ENCODE measurements around the gene SVIL. TPM values are rescaled to one million over a fixed set of nuclear protein-coding genes. Genes with fewer than 3 reads are reported as not detected.
"Not testable (repeated sequence)": the region's sequence is repeated elsewhere in the genome, so short reads cannot be mapped to it uniquely, and the experiment has no call there.

The SVIL gene
- total RNA-seq, 1 donor: 36.9 TPM

GRCh38 chr10:29522061-29522855, 112.5 kb downstream of the SVIL start:
- Histone ChIP-seq H3K27me3 (ENCODE audit: insufficient read depth, low read length) (no peaks in the 10 kb centered on the region), H2AFZ (ENCODE audit: low read length) (peak overlapping the region; percentile 84), H4K20me1 (ENCODE audit: insufficient read depth, low read length) (no peaks in the 10 kb centered on the region), H3K4me3 (ENCODE audit: insufficient read depth, low read length) (peak overlapping the region; percentile 67), H3K27ac (ENCODE audit: low read depth, low read length) (peak overlapping the region; percentile 77), H3K4me2 (ENCODE audit: insufficient read depth, low read length) (peak overlapping the region; percentile 82), H3K79me2 (ENCODE audit: insufficient read depth, low read length) (no peaks in the 10 kb centered on the region), H3K9me3 (ENCODE audit: low read depth, low read length) (no peaks in the 10 kb centered on the region), H3K36me3 (ENCODE audit: insufficient read depth, low read length) (peaks cover 21% of the 10 kb centered on the region), H3K4me1 (ENCODE audit: insufficient read depth, low read length) (peaks cover 23% of the 10 kb centered on the region)
- DNase-seq (ENCODE audit: insufficient read length, low spot score, missing footprints): no peak
- TF ChIP-seq CTCF (IDR thresholded peaks at IDR 0.05; ENCODE audit: extremely low read depth, low read depth, low read length): no peak

GRCh38 chr10:29519659-29520058, 115.1 kb downstream of the SVIL start:
- H3K27me3 ChIP-seq (ENCODE audit: insufficient read depth, low read length): no peaks in the 10 kb centered on the region
- H4K20me1 ChIP-seq (ENCODE audit: insufficient read depth, low read length): no peaks in the 10 kb centered on the region
- no peaks in the 10 kb centered on the region for H3K79me2 ChIP-seq (ENCODE audit: insufficient read depth, low read length)
- no peak overlapping the region for H3K4me3 ChIP-seq (ENCODE audit: insufficient read depth, low read length)
- H3K9me3 ChIP-seq (ENCODE audit: low read depth, low read length): no peaks in the 10 kb centered on the region
- H2AFZ ChIP-seq (ENCODE audit: low read length): no peak overlapping the region
- H3K27ac ChIP-seq (ENCODE audit: low read depth, low read length): no peak overlapping the region
- TF ChIP-seq CTCF (IDR thresholded peaks at IDR 0.05; ENCODE audit: extremely low read depth, low read depth, low read length): no peak
- H3K36me3 ChIP-seq (ENCODE audit: insufficient read depth, low read length): peaks cover 25% of the 10 kb centered on the region
- DNase-seq (ENCODE audit: insufficient read length, low spot score, missing footprints): no peak
- peaks cover 20% of the 10 kb centered on the region for H3K4me1 ChIP-seq (ENCODE audit: insufficient read depth, low read length)
- no peak overlapping the region for H3K4me2 ChIP-seq (ENCODE audit: insufficient read depth, low read length)

GRCh38 chr10:29517352-29517923, 117.3 kb downstream of the SVIL start:
- Histone ChIP-seq H3K4me2 (ENCODE audit: insufficient read depth, low read length) (no peak overlapping the region), H3K27ac (ENCODE audit: low read depth, low read length) (no peak overlapping the region), H3K9me3 (ENCODE audit: low read depth, low read length) (no peaks in the 10 kb centered on the region), H3K79me2 (ENCODE audit: insufficient read depth, low read length) (no peaks in the 10 kb centered on the region), H3K27me3 (ENCODE audit: insufficient read depth, low read length) (no peaks in the 10 kb centered on the region), H3K36me3 (ENCODE audit: insufficient read depth, low read length) (peaks cover 13% of the 10 kb centered on the region), H2AFZ (ENCODE audit: low read length) (no peak overlapping the region), H3K4me1 (ENCODE audit: insufficient read depth, low read length) (peaks cover 13% of the 10 kb centered on the region), H3K4me3 (ENCODE audit: insufficient read depth, low read length) (no peak overlapping the region), H4K20me1 (ENCODE audit: insufficient read depth, low read length) (no peaks in the 10 kb centered on the region)
- peak; percentile 68 for TF ChIP-seq CTCF (IDR thresholded peaks at IDR 0.05; ENCODE audit: extremely low read depth, low read depth, low read length)
- no peak for DNase-seq (ENCODE audit: insufficient read length, low spot score, missing footprints)

- not testable (repeated sequence) for H3K4me2 ChIP-seq (ENCODE audit: insufficient read depth, low read length); H3K79me2 ChIP-seq (ENCODE audit: insufficient read depth, low read length); H3K4me1 ChIP-seq (ENCODE audit: insufficient read depth, low read length); DNase-seq (ENCODE audit: insufficient read length, low spot score, missing footprints); H2AFZ ChIP-seq (ENCODE audit: low read length); H3K27ac ChIP-seq (ENCODE audit: low read depth, low read length); H4K20me1 ChIP-seq (ENCODE audit: insufficient read depth, low read length); H3K9me3 ChIP-seq (ENCODE audit: low read depth, low read length); H3K27me3 ChIP-seq (ENCODE audit: insufficient read depth, low read length); H3K4me3 ChIP-seq (ENCODE audit: insufficient read depth, low read length)
- H3K36me3 ChIP-seq (ENCODE audit: insufficient read depth, low read length): peaks cover 15% of the 10 kb centered on the region
These were observed 118.3 kb downstream of the SVIL start for GRCh38 chr10:29516309-29516932.

GRCh38 chr10:29515879-29516278, 118.9 kb downstream of the SVIL start:
- not testable (repeated sequence) for H3K4me3 ChIP-seq (ENCODE audit: insufficient read depth, low read length); H3K4me1 ChIP-seq (ENCODE audit: insufficient read depth, low read length)

GRCh38 chr10:29515104-29515503, 119.7 kb downstream of the SVIL start:
- H3K36me3 ChIP-seq (ENCODE audit: insufficient read depth, low read length): peaks cover 12% of the 10 kb centered on the region
- H3K4me1 ChIP-seq (ENCODE audit: insufficient read depth, low read length); H3K27me3 ChIP-seq (ENCODE audit: insufficient read depth, low read length); H4K20me1 ChIP-seq (ENCODE audit: insufficient read depth, low read length); DNase-seq (ENCODE audit: insufficient read length, low spot score, missing footprints); H3K4me2 ChIP-seq (ENCODE audit: insufficient read depth, low read length); H3K9me3 ChIP-seq (ENCODE audit: low read depth, low read length); H3K4me3 ChIP-seq (ENCODE audit: insufficient read depth, low read length); H3K79me2 ChIP-seq (ENCODE audit: insufficient read depth, low read length); H3K27ac ChIP-seq (ENCODE audit: low read depth, low read length); H2AFZ ChIP-seq (ENCODE audit: low read length): not testable (repeated sequence)

More at GRCh38 chr10:29515879-29516278, 118.9 kb downstream of the SVIL start:
- H3K79me2 ChIP-seq (ENCODE audit: insufficient read depth, low read length); H4K20me1 ChIP-seq (ENCODE audit: insufficient read depth, low read length); H3K27me3 ChIP-seq (ENCODE audit: insufficient read depth, low read length); DNase-seq (ENCODE audit: insufficient read length, low spot score, missing footprints); H3K4me2 ChIP-seq (ENCODE audit: insufficient read depth, low read length); H3K9me3 ChIP-seq (ENCODE audit: low read depth, low read length); H3K27ac ChIP-seq (ENCODE audit: low read depth, low read length); H2AFZ ChIP-seq (ENCODE audit: low read length): not testable (repeated sequence)
- peaks cover 15% of the 10 kb centered on the region for H3K36me3 ChIP-seq (ENCODE audit: insufficient read depth, low read length)
